ENCODE data around the gene DGKB.
"Not testable (repeated sequence)": the region's sequence is repeated elsewhere in the genome, so short reads cannot be mapped to it uniquely, and the experiment has no call there.

The DGKB gene

DNA sequence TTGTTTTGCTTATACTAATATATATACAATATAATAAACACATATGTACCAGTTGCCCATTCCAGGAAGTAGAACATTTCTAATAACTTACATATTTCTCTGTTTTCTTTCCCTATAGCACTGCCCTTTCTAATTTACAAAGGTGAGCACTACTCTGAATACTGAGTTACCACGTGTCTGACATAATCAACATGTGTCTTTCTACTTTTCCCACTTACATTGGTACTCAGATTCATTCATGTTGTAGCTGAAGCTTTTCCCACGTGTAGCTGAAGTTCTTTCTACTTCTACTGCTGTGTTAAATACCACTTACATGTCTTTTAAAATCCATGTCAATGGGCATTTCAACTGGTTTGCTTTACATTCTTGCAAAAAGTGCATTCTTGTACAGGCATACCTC, 317.3 kb downstream of the DGKB start:
- DNase-seq (ENCODE audit: low spot score), result no peak

DNA sequence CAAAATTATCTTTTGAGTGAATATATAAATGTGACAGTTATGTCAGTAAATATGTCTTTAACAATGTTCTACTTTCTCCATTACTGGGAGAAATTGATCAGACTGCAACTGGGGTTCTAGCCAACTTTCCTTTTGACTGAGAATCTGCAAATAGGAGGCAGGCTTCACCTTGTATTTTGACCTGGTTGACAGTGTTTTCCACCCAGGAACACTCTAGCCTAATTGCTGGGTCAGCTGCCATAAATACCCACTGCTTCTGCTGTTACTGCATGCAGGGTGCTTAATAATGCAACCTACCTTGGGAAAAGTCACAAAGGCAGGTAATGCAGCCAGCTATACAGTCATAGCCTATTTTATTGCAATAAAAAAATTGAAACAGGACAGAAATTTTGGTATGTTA, 319.0 kb downstream of the DGKB start:
- DNase-seq (ENCODE audit: low spot score), result no peak

DNA sequence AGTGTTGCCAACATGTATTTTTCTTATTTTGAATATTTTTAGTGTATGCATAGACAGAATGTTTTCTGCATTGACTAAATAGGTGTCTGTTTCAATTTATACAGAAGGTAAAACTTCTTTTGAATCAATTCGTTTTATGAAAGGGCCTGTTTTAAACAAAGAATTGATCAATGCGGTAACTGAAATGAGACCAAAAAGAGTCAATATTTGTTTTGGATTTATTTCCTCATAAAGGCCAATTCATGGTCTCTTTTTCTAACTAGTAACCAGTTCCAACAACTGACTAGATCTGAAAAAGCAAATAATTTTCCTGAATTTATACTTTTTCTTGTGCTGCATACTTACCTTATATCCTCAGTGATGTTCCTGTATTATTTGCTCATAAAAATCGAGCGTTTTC, 320.5 kb downstream of the DGKB start:
- DNase-seq (ENCODE audit: low spot score), result no peak

DNA sequence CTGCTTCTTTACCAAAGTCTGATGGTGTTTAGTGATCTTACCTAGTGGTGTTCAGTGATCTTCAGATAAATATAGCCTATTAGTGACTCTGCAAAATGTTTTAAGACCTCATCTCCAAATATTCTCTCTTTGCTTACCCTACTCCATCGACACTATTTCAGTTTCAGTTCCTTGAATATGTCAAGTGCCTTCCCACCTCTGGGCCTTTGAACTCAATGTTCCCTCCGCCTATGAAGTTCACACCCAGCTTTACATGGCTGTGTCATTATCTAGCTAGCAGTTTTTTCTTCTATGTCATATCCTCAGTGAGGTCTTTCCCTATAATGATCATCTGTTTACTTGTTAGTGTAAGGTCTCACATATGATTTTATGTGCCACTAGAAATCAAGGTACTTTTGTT, 322.6 kb downstream of the DGKB start:
- no peak for DNase-seq (ENCODE audit: low spot score)

DNA sequence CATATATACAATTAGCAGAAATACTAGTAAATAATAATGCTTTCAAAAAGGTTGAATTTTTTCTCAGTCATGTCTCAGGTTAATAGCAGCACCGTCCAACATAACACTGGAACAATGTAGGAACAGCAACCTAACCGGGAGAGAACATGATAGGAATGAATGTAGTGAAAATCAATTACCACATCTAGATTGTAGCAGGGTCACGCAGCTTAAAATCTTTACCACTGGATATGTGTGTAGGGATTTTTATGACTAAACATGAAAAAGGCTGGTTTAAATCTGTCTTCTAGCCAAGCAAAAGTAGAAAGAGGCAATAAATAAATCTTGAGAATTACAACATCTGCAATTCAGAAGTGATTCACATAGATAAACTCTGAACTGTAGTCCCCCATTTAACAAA, 326.0 kb downstream of the DGKB start:
- no peak for DNase-seq (ENCODE audit: low spot score)

DNA sequence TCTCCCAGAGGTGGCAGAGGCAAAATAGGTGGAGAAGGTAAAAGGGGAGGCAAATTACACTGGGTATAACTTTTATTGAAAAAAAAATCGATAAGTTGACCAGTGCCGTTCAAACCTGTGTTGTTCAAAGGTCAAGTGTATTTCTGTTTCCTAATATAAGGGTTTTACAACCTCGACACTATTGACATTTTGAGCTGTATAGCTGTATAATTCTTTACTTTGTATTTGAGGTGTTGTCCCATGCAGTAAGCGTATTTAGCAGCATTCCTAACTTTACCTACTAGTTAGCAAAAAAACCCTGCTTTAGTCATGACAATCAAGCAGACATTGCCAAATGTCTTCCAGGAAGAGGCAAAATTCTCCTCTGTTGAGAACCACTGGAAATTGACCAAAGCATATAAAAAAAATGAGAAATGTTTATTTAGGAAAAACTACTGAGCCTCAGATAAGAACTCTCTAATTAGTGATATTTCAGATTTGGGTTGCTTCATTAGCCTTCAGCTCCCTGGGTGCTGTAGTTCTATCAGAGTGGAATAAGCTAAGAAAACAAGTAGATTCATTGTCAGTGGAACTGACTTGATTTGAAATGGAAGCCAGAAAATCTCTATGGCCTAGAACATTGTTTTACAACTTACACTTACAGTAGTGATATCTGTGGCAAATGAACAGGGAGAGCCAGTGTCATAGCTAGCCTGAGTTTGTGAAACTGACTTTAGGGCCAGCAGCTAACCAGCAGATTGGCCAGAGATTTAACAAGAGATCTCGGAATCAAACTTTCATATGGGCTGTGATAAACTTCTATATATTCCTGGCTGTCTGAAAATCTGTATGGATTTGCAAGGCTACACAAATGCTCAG, 331.6 kb downstream of the DGKB start:
- no peak for DNase-seq (ENCODE audit: low spot score)

DNA sequence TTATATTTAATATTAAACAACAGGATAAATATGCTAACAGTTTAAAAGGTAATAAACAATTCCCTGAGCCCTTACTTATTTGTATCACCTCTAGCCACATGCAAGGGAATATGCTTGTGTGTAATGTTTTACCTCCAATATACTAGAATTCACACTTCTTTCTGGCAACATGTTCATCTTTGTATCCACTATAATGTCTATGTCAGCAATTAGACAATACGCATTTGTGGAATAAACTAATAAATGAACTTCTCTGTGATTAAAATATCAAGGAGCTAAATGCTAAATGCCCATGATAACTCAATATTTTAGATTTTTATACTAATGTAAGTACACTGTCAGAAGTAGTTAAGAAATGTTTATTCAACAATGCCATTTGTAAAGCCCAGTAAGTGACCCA, 350.5 kb downstream of the DGKB start:
- DNase-seq (ENCODE audit: low spot score), result no peak

DNA sequence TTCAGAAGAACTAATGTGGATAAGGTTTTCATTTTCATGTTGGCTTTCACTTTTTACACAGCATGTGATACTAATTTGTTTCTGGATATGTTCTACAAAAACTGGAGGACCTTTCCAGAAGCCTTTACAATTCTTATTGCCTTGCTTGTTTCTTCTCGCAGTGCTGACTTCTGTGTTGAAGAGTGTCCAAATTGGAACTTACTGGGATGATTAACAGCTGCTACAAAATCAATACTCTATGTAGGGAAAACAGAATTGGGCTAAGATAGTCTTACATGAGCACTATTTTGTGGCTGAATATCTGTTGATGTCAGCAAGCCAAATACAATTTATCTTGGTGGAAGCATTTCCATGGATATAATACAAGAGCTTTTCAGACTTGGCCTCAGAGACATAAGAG, 351.2 kb downstream of the DGKB start:
- DNase-seq (ENCODE audit: low spot score), result peak; percentile 6

DNA sequence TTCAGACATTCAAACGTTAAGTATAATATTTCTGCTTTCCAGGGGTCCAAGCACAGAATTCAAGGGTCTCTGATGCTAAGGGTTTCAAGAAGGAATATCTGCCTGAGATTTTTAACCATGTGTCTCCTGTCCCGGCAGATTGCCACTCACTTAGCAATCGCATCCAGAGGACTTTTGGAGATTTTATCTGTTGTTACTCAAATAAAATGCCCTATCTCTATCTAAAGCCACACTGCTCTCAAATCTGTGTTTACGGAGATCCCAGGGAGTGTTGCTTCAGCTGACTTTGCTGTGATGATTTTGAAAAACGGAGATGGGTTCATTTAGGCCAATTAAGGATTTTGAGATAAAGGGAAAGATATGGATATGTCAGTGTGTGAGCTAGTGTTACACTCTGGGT, 359.9 kb downstream of the DGKB start:
- DNase-seq (ENCODE audit: low spot score), result no peak

DNA sequence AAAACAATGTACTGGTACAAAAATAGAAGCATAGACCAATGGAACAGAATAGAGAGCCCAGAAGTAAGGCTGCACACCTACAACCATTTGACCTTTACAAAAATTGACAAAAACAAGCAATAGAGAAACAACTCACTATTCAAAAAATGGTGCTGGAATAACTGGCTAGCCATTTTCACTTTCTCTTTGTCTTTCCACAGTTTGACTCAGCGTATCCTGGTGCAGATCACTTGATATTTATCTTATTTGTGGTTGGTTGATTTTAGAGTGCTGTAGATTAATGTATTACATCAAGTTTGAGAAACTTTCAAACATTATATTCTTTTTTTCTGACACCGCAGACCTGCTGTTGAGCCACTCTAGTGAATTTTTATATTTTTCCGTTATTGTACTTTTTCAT, 381.4 kb downstream of the DGKB start:
- DNase-seq (ENCODE audit: low spot score), result no peak

DNA sequence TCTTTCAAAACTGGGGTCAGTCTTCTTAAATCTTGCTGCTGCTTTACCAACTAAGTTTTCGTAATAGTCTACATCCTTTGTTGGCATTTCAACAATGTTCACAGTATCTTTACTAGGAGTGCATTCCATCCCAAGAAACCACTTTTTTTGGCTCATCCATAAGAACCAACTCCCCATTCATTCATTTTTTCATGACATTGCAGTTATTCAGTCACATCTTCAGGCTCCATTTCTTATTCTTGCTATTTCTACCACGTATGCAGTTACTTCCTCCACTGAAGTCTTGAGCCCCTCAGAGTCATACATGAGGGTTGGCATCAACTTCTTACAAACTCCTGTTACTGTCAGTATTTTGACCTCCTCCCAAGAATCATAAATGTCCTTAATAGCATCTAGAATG, 392.3 kb downstream of the DGKB start:
- DNase-seq (ENCODE audit: low spot score), result no peak

DNA sequence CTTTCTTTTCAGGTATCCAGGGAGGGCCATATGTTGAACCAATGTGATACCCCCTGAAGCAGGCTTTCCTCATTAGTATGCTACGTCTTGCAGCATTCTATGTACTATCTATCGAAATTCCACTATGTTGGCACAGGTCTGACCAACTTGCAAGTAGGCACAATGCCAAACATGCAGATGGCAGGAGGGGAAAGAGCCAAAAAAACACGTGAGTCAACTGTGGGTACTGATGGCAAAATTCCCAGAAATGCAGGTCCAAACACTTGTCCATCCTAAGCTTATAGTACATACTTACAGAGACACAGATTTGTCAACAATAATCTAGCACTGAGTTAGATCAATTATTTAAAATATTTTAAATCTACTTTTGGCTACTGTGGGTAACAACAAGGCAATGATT, 394.9 kb downstream of the DGKB start:
- DNase-seq (ENCODE audit: low spot score), result peak; percentile 89

DNA sequence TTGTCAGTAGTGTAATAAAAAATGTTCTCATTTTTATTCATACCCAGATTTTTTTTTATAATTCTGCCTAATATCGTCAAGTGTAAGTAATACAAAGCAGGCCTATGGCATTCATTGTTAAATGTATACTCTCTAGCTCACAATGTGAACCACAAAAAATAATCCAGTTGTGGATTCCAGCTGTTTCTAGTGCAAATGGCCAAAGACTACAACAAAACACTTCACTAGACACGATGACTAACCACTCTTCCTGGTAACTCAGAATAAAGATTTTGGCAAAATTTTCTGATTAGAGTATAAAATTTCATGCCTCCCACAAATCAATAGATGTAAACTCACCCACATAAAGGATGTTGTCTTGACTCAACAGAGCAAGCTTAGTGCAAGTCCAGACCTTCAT, 396.6 kb downstream of the DGKB start:
- DNase-seq (ENCODE audit: low spot score), result no peak

DNA sequence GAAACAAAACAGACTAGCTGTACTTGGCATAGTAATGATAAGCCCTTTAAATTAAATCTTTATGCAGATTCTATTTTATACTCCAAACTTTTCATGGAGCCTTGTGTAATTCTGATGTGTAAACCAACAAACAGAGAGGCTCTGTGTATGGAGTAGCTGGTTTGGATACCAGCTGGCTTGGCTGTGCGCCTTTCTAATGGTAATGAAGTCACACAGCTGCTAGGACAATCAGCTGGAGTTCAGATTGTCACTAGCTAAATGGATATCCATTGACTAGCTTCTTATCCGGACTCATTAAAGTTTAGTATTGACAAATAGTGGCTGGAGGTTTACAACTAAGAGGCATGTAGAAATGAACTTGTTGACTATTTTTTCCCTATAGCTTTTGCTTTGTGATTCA, 398.4 kb downstream of the DGKB start:
- DNase-seq (ENCODE audit: low spot score), result no peak

DNA sequence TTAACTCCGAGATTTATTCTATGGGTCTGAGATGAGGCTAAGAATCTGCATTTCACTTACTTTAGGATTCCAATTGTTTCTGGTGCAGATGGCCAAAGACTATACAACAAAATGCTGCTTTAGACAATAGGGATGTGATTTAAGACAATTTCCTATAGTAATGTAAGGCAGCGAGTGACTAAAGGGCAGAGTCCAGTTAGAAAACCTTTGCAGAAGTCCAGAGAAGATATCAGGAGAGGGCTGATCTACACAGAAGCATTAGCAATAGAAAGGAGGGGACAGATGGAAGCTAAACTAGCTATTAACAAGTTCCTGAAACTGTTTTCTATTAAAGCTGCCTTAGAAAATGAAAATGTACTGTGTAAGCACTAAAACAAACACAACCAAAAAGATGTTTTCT, 398.9 kb downstream of the DGKB start:
- no peak for DNase-seq (ENCODE audit: low spot score)

DNA sequence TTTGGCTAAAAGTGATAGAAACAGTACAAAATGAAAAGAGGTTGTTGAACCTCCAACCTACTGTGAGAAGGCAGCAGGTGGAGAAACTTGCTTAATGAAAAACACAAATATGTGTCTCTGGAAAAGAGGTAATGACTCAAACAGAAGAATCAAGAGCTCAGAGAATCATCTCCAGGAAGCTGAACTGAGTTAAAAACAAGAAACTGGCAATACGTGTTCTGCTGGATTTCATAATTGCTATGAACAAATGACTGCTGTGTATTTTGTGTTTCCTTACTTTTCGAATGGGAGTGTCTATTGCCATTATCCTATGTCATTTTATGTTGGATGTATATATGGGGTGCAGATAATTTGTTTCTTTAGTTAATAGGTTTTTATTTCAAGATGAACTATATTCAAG, 401.1 kb downstream of the DGKB start:
- DNase-seq (ENCODE audit: low spot score), result no peak

DNA sequence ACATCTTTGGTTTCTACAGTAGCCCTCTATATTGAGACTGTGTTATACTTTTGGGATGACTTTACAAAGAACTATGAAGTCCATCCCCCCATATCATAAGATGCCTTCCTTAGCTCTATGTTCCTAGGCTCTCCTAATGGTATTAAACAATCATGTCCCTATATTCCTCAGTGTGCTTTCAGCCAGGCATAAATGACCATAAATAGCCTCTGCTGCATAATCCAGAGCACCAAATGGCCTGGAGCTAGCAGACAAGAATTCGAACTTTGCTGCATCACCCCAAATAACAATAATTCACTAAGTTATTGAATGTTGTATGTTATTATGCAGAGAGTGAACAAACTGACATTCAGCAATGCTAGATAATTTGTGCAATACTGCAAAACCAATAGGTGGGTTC, 405.2 kb downstream of the DGKB start:
- no peak for DNase-seq (ENCODE audit: low spot score)

DNA sequence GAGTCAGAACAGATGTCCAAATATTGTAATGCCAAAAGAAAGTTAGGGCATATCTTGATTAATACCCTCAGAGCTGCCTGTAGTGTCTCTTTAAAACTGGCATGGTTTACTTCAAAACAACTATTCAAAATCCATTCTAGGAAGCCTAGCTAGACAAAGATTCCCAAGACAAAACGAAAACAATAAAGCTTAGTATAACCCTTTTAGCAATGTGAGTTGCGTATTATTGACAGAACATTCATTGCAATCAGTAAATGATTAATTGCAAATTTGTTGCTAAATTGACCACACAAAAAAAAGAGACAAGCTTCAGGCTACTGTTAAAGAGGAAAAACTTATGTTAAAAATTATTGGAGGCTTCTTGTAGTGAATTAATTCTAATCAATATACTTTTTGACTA, 406.9 kb downstream of the DGKB start:
- no peak for DNase-seq (ENCODE audit: low spot score)

DNA sequence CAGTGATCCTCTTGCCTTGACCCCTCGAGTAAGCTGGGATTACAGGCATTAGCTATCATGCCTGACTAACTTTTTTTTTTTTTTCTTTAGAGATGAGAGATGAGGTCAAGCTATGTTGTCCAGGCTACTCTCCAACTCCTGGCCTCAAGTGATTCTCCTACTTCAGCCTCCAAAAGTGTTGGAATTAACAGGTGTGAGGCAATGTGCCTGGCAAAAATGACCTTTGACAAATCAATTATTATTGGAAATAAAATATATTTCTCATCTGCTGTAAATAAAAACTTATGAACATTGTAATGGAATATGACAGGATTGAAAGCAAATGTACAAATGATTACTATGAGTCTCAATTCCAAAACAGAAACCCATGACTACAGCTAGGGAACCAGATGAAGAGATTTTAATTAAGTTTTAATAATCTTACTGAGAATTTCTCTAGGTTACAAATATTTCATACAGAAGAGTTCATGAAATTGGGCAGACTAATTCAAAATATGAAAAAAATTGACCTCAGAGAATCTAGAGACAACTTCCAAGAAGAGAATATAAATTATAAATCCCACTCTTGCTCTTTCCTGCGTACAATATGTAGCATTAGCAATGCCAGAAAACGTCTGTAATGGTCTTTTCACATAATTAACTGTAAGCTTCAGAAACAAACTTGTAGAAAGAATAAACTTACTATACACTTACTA, 414.7 kb downstream of the DGKB start:
- no peak for DNase-seq (ENCODE audit: low spot score)

DNA sequence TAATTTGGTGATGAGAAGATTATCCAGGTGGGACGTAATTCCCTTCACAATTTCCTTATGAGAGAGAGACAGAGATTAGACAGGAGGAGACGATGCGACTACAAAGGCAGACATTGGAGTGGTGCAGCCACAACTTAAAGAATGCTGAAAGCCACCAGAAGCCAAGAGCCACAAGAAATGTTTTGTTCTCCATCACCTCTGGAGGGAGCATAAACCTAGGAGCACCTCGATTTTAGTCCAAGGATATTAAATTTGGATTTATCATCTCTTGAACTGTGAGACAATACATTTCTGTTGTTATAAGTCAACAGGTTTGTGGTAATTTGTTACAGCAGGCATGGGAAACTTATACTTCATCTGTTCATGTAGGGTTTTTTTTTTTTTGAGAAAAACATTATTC, 418.9 kb downstream of the DGKB start:
- DNase-seq (ENCODE audit: low spot score), result no peak

DNA sequence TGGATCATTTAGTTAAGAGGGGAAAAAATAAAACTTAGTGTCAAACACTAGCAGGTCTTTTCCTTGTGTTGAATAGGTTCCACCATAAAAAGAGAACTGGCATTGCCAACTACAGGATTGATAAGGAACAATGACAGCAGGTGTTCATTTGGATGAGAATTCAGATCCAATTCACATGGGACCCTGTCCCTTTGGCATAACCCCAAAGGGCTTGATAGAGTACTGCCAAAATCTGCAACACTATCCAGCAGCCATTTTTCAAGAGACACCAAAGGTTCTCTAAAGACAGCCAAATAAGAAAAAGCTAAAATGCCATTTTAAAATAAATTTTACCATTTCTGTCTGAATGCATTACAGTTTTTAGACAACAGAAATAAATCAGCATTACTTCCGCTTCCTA, 422.3 kb downstream of the DGKB start:
- no peak for DNase-seq (ENCODE audit: low spot score)

DNA sequence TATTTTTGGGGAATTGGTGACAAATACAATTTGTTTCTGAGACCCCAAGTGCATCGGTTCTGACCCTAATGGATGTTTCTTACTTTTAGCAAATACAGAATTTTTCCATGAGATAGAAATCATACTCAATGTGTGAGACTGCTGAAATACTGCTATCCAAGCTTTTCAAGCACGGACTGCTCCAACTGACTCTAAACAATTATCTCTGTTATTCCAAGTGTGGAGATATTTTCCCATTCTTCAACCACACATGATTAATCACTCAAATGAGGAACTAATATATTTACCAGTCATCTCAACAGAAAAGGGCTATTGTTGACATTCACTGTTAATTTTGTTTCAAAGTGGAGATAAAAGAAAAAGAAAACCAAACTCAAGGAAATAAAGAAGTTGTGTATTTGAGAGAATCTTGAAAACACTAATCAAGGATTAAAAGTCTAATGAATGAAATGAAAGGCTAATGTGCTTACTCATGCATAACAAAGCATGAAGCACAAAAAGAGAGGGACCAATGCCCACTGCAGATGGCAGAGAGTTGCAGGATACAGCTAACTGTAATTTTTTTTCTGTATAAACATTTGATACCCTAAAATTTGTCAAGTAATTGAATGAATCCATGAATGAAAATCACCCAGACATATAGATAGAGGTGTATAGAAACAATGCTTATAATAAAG, 423.6 kb downstream of the DGKB start:
- no peak for DNase-seq (ENCODE audit: low spot score)

DNA sequence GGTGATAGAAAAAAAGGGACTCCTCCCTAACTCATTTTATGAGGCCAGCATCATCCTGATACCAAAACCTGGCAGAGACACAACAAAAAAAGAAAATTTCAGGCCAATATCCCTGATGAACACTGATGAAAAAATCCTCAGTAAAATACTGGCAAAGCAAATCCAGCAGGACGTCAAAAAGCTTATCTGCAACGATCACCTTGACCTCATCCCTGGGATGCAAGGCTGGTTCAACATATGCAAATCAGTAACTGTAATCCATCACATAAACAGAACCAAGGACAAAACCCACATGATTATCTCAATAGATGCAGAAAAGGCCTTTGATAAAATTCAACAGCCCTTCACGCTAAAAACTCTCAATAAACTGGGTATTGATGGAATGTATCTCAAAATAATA, 440.8 kb downstream of the DGKB start:
- DNase-seq (ENCODE audit: low spot score), result not testable (repeated sequence)

Measured in cerebellar cortex (tissue), 1 donor.